NCI-H1417 (cell line): ENCODE data around the gene MRTFA.

ENCODE experiments used
- DNase-seq, 3 experiments: peaks; one replicate each; lab custom pipeline; 2025; lab: John Stamatoyannopoulos, UW

The MRTFA gene

GRCh38 chr22:40491990-40492631, 144.4 kb downstream of the MRTFA start:
- peak in 1 of 3 experiments; percentile 8 for DNase-seq

GRCh38 chr22:40487663-40488249, 148.8 kb downstream of the MRTFA start:
- peak in 2 of 3 experiments; percentile 36 to 37 for DNase-seq

DNA sequence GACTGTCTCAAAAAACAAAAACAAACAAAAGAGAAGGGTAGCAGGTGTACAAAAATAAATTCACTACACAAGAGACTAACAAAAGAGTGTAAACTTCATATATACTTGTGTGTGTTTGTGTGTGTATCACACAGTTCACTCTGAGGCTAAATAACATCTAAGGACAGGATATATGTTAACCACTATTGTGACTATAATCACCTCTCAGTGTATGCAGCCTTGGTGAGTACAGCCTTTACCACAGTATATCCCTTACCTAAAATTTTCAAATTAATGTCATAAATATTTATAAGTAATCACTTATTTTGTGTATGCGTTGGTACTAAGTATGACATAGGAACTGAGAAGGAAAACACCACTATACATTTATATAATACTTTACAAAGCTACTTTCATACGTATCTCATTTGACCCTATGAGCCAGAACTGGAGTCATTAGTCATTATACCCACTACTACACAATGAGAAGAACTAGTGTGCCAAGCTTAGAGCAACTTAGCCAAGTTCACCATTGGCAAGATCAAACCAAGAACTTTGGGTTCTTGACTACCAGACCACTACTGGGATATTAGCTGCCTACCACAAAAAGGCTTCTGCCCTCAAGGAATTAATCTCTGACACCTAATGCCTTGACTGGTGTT, 149.4 kb downstream of the MRTFA start:
- no peak for DNase-seq

- DNase-seq = no peak
Measured at GRCh38 chr22:40485813-40486667, 150.5 kb downstream of the MRTFA start.

DNA sequence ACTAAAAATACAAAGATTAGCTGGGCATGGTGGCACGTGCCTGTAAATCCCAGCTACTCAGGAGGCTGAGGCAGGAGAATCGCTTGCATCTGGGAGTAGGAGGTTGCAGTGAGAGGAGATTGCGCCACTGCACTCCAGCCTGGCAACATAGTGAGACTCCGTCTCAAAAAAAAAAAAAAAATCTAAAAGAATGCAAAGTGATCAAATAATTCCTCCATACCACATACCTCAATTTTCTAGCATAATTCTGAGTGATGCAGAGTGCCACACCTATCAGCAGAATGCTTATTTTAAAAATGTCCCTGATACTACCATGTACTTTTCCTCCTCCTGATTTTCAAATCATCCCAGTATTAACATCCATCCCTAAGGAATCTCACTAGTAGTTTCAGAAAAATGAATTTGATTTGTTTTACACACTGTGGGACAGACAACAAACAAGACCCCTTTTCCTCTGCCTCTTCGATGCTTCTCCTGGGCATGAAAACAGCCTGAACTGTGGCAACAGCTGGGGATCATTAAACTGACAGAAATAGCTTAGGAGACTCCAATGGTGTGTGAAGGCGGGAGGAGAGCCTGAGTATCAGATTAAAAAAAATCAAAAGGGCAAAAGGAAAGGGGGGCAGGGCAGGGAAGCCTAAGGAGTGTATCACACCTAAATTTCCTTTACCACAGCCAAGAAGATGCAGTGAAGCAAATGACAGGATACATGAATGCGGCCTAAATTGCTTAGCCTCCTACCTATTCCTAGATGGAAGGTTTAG, 151.4 kb downstream of the MRTFA start:
- DNase-seq = no peak

DNA sequence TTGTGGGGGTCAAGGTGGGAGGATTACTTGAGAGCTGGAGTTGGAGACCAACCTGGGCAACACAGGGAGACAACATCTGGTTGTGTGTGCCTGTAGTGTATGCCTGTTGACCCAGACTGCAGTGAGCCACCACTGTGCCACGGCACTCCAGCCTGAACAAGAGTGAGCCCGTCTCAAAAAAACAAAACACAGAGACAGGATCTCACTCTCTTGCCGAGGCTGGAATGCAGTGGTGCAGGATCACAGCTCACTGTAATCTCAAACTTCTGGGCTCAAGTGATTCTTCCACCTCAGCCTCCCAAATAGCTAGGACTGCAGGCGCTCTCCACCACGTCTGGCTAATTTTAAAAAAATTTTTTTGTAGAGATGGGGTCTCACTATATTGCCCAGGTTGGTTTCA, 153.6 kb downstream of the MRTFA start:
- DNase-seq = no peak

DNA sequence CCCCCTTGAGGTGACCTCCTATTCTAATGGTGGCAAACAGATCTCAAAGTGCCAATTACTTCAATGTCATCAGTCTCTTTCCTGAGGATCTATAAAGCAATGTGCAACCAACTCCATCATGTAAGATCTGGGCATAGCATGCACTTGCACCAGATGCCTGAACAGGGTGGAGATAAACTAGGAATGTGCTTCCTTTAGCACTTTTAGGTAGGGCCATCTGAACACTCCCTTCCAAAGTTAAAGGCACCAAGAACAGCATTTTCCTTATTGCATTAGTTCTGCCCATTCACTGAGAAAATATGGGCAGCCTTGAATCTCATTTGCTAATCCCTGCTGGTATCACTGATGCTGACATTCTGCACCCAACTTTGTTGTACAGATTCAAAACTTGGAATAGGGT, 154.1 kb downstream of the MRTFA start:
- no peak for DNase-seq

DNA sequence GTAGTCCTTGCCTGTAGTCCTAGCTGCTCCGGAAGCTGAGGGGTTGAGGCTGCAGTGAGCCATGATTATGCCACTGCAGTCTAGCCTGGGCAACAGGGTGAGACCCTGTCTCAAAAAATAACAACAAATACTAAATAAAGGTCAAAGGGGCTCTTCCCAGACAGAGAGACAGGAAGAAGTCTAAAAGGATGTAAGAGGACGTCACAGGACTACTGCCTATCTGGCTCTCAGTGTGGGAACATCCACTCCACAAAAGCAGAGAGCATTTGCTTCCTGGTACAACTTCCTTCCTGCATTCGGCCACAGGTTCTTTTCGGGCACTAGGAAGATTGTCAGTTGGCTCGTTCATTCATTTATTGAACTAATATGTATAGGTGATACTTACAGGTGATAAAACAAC, 155.5 kb downstream of the MRTFA start:
- no peak for DNase-seq

DNA sequence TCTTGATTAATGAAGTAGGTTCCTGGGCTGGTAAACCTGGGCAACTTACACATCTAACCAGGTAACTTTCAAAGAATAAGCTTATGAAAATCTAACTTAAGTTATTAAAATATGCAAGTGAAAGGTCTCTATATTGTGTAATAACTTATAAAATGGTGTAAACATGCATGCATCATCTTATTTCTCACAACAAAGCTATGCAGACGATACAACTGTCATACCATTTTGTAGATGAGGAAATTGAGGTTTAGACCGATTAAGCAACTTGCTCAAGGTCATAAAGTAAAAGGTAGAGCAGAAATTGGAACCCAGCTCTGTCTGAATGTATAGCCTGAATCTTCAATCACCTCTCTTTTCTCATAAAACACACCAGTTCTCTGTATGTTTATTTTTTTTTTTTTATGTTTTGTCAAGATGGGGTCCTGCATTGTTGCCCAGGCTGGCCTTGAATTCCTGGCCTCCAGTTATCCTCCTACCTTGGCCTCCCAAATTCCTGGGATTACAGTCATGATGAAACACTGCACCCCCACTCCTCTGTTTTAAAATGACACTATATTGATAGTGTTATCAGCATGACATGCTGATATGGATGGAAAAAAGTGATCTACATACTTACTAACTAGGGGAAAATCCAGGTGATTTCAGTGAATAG, 156.5 kb downstream of the MRTFA start:
- no peak for DNase-seq

GRCh38 chr22:40479126-40479800, 157.3 kb downstream of the MRTFA start:
- no peak for DNase-seq

GRCh38 chr22:40478338-40479125, 158.0 kb downstream of the MRTFA start:
- no peak for DNase-seq

DNA sequence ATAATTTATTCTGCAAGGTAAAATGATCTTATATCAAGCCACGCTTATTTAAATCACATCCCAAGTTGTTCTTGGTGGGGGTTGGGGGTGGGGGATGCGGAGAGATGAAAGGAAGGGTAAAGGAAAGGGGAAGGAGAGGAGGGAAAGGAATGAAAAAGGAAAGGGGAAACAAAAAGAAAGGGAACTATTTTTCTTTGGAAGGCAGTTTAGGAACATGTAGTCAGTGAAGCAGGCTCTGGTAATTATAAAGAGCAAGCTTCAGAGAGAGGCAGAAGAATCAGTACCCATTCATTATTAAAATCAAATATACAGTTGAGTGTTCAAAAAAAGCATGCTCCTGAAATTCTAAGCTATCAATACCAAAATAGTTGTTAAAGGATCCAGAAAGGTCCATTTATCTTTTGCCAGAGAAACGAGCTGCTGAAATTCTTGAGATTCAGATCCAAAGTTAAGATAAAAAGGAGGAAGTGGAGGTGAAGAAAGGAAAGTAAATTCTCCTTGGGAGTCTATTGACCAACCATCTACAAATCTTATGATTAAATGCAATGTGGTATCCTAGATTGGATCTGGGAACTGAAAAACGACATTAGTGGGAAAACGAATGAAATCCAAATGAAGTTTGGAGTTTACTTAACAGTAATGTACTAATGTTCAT, 158.7 kb downstream of the MRTFA start:
- DNase-seq = no peak

GRCh38 chr22:40476341-40476740, 160.2 kb downstream of the MRTFA start:
- DNase-seq = no peak

- DNase-seq = no peak
Measured at GRCh38 chr22:40473703-40474102, 162.8 kb downstream of the MRTFA start.

DNA sequence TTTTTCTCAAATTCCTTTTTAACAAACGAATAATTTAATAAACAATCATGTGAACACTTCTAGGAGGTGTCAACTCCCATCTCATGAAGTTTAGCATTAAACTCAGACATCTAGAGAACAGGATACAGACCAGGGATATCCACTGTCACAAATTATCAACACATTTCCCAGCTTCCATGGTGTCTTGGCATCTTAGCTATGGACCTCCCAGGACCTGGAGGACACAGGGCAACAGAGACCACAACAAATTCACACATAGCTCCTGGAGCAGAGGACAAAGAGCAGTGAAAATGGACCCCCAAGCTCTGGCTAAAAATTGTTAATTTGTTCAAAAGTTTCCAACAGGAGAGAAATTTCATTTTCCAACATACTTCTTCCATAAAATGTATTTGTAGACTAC, 163.9 kb downstream of the MRTFA start:
- DNase-seq = no peak

DNA sequence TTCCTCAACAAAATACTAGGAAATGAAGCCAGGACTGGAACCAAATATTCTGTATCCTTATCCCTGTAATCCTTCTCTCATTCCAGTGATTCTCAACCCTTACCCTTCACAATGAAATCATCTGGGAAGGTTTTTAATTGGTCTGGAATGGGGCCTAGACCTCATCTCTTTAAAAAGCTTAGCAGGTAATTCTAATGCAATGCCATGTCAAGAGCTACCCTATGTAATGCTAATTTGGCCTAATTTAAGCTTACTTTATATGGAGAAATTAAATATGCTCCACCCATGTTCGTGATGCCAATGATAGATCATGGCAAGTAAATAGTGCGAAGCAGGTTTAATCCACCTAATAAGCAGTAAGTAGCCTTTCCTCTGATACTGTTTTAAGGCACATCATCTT, 164.5 kb downstream of the MRTFA start:
- DNase-seq = no peak

GRCh38 chr22:40469181-40469580, 167.3 kb downstream of the MRTFA start:
- DNase-seq = no peak

GRCh38 chr22:40468616-40469015, 167.9 kb downstream of the MRTFA start:
- no peak for DNase-seq

GRCh38 chr22:40466976-40467375, 169.5 kb downstream of the MRTFA start:
- DNase-seq = no peak
